WTC11 (cell line): ENCODE results near the gene TBC1D19. TPM values are rescaled to one million over a fixed set of nuclear protein-coding genes. Genes with fewer than 3 reads are reported as not detected.
A peak's percentile ranks its signal among the peaks of the same experiment; 100 is the strongest.

Experiments
- ATAC-seq: fragments of 200-7000 bp; cut with Tn5 transposase; 2 replicates; pipeline ENCODE4 v1.10.0; 2021; ENCODE audit warnings: mild to moderate bottlenecking, moderate library complexity
- CTCF ChIA-PET: fragments of 300-600 bp; sonication (Branson Sonifier 250); formaldehyde crosslinking; loops from one replicate; lab custom pipeline; 2021; ENCODE audit warnings: antibody characterized with exemption; lab: Charles Lee
- POLR2A ChIA-PET: fragments of 350-600 bp; sonication (Branson Sonifier 250); formaldehyde crosslinking; loops from one replicate; lab custom pipeline; 2021; ENCODE audit warnings: antibody characterized with exemption; lab: Charles Lee
- DNase-seq: peaks from one replicate; pipeline ENCODE4 v3.0.0; 2021; ENCODE audit warnings: low spot score
- H3K27ac Mint-ChIP-seq: 2 replicates; pipeline ENCODE4 v1.8.0; 2021; ENCODE audit warnings: mixed read lengths
- H3K27me3 Mint-ChIP-seq: 2 replicates; pipeline ENCODE4 v1.8.0; 2021; ENCODE audit warnings: low read depth, mild to moderate bottlenecking, moderate library complexity, mixed read lengths
- H3K36me3 Mint-ChIP-seq: 2 replicates; pipeline ENCODE4 v1.8.0; 2021; ENCODE audit warnings: mixed read lengths
- H3K4me1 Mint-ChIP-seq: 2 replicates; pipeline ENCODE4 v1.8.0; 2022; ENCODE audit warnings: mixed read lengths
- H3K4me3 Mint-ChIP-seq: 2 replicates; pipeline ENCODE4 v1.8.0; 2021; ENCODE audit warnings: mild to moderate bottlenecking, moderate library complexity, mixed read lengths
- H3K9me3 Mint-ChIP-seq: 2 replicates; pipeline ENCODE4 v1.8.0; 2021; ENCODE audit warnings: mixed read lengths
- CREM ChIP-seq: sonication (generic); formaldehyde crosslinking; IDR thresholded peaks from 2 replicates; pipeline ENCODE4 v1.8.1; 2022; ENCODE audit warnings: mild to moderate bottlenecking, missing genetic modification reagents, moderate library complexity
- MXD4 ChIP-seq: fragments of 250-450 bp; sonication (Bioruptor Pico); IDR thresholded peaks from 2 replicates; pipeline ENCODE4 v1.8.0; 2021; ENCODE audit warnings: mild to moderate bottlenecking, moderate library complexity, borderline replicate concordance
- NFE2L1 ChIP-seq: sonication (generic); formaldehyde crosslinking; IDR thresholded peaks from 2 replicates; pipeline ENCODE4 v1.8.1; 2023; ENCODE audit warnings: missing genetic modification reagents
- NFYB ChIP-seq: sonication (generic); formaldehyde crosslinking; conservative IDR thresholded peaks from 2 replicates; pipeline ENCODE4 v1.8.0; 2022; ENCODE audit warnings: low read depth, missing genetic modification reagents
- RELA ChIP-seq: sonication (generic); formaldehyde crosslinking; IDR thresholded peaks from 2 replicates; pipeline ENCODE4 v1.8.1; 2022; ENCODE audit warnings: missing genetic modification reagents, mild to moderate bottlenecking, borderline replicate concordance
- RORB ChIP-seq: fragments of 250-450 bp; sonication (Bioruptor Pico); IDR thresholded peaks from 2 replicates; pipeline ENCODE4 v1.9.0; 2021; ENCODE audit warnings: mild to moderate bottlenecking
- SP1 ChIP-seq: sonication (generic); formaldehyde crosslinking; conservative IDR thresholded peaks from 2 replicates; pipeline ENCODE4 v1.8.1; 2022; ENCODE audit warnings: missing genetic modification reagents
- TEAD1 ChIP-seq: sonication (generic); formaldehyde crosslinking; IDR thresholded peaks from 2 replicates; pipeline ENCODE4 v1.8.0; 2022; ENCODE audit warnings: mild to moderate bottlenecking, missing genetic modification reagents
- TEAD4 ChIP-seq: sonication (generic); formaldehyde crosslinking; IDR thresholded peaks from 2 replicates; pipeline ENCODE4 v1.8.0; 2022; ENCODE audit warnings: mild to moderate bottlenecking, missing genetic modification reagents
- ZNF138 ChIP-seq: sonication (generic); formaldehyde crosslinking; conservative IDR thresholded peaks from 2 replicates; pipeline ENCODE4 v1.8.1; 2022; ENCODE audit warnings: mild to moderate bottlenecking, moderate library complexity, missing genetic modification reagents
- ZNF232 ChIP-seq: sonication (generic); formaldehyde crosslinking; IDR thresholded peaks from 2 replicates; pipeline ENCODE4 v1.8.0; 2022; ENCODE audit warnings: mild to moderate bottlenecking, missing genetic modification reagents
- ZNF396 ChIP-seq: fragments of 250-450 bp; sonication (Bioruptor Pico); IDR thresholded peaks from 2 replicates; pipeline ENCODE4 v1.8.0; 2021; ENCODE audit warnings: mild to moderate bottlenecking, moderate library complexity, borderline replicate concordance
- ZNF671 ChIP-seq: fragments of 250-450 bp; sonication (Bioruptor Pico); IDR thresholded peaks from 2 replicates; pipeline ENCODE4 v1.8.0; 2021; ENCODE audit warnings: mild to moderate bottlenecking
- total RNA-seq: library from RNA; stranded (reverse); gene quantifications from 3 replicates; pipeline ENCODE4 v1.2.3, GENCODE V29; 2021
- TF ChIP-seq, protein P1 (sequence below): sonication (generic); formaldehyde crosslinking; IDR thresholded peaks from 2 replicates; pipeline ENCODE4 v1.8.0; 2022; ENCODE audit warnings: mild to moderate bottlenecking, missing genetic modification reagents
- TF ChIP-seq, protein P2 (sequence below): sonication (generic); formaldehyde crosslinking; IDR thresholded peaks from 2 replicates; pipeline ENCODE4 v1.8.0; 2023; ENCODE audit warnings: missing genetic modification reagents
- TF ChIP-seq, protein P3 (sequence below): sonication (generic); formaldehyde crosslinking; conservative IDR thresholded peaks from 2 replicates; pipeline ENCODE4 v1.8.1; 2022; ENCODE audit warnings: mild to moderate bottlenecking, missing genetic modification reagents
- TF ChIP-seq, protein P4 (sequence below): fragments of 250-450 bp; sonication (Bioruptor Pico); IDR thresholded peaks from 2 replicates; pipeline ENCODE4 v1.9.0; 2021; ENCODE audit warnings: mild to moderate bottlenecking
- TF ChIP-seq, protein P5 (sequence below): sonication (generic); formaldehyde crosslinking; IDR thresholded peaks from 2 replicates; pipeline ENCODE4 v1.8.1; 2023; ENCODE audit warnings: mild to moderate bottlenecking, missing genetic modification reagents, borderline replicate concordance
- TF ChIP-seq, protein P6 (sequence below): sonication (generic); formaldehyde crosslinking; IDR thresholded peaks from 2 replicates; pipeline ENCODE4 v1.8.1; 2022; ENCODE audit warnings: mild to moderate bottlenecking, missing genetic modification reagents, moderate library complexity, borderline replicate concordance

Gene TBC1D19
- total RNA-seq, 1 experiment from 2014 or later = 2.1 TPM

DNA sequence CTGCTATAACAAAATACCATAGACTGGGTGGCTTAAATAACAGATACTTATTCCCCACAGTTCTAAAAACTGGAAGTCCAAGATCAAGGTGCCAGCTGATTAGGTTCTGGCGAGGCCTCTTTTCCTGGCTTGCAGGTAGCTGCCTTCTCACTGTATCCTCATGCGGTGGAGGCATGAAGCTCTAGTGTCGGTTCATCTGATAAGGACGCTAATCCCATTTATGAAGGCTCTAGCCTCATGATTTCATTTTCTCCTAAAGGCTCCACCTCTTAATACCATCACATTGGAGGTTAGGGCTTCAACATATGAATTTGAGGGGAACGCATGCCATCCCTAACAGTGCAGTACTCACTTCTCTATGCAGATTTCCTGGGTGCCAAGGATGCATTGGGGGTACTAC, 218.9 kb downstream of the TBC1D19 start:
- Mint-ChIP-seq H3K4me1 (peaks cover 10% of the 10 kb centered on the region), H3K36me3 (no peaks in the 10 kb centered on the region), H3K27me3 (no peaks in the 10 kb centered on the region), H3K4me3 (no peak overlapping the region), H3K27ac (no peak overlapping the region), H3K9me3 (peaks cover 7% of the 10 kb centered on the region)
- ChIA-PET POLR2A (no interaction called here), CTCF (no interaction called here)
- ATAC-seq = no peak
- DNase-seq = no peak
- no peak for TF ChIP-seq CREM (CRISPR knock-in tag)

DNA sequence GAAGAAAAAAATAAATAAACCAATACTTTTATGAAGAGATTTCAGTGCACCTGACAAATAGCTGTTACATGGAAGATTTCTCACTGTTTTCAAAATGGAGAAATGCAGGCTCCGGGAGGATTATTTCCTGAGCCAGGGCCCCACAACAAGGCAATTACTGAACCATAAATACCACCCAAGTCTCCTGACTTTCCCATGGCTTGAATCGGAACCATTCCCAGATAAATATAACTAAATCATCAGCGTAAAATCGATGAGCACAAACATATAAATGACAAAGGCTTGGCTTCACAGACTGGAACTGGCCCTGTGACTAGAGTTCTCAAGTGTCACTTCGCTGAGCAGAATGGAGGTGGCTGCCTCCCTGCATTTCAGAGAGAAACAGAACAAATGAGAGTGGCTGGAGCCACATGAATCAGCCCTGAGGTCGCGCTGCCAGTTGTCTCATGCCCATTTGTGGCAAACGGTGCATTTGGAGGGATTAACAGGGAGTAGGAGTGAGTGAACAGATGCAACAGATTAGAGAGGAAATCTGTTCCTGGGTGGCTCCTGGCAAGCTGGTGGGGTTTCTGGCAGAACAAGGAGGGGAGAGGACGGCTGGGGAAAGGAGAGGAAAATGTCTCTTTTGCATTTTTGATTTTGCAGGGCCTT, 219.5 kb downstream of the TBC1D19 start:
- peaks cover 10% of the 10 kb centered on the region for H3K4me1 Mint-ChIP-seq
- no peaks in the 10 kb centered on the region for H3K27me3 Mint-ChIP-seq
- TF ChIP-seq, protein P1, sequence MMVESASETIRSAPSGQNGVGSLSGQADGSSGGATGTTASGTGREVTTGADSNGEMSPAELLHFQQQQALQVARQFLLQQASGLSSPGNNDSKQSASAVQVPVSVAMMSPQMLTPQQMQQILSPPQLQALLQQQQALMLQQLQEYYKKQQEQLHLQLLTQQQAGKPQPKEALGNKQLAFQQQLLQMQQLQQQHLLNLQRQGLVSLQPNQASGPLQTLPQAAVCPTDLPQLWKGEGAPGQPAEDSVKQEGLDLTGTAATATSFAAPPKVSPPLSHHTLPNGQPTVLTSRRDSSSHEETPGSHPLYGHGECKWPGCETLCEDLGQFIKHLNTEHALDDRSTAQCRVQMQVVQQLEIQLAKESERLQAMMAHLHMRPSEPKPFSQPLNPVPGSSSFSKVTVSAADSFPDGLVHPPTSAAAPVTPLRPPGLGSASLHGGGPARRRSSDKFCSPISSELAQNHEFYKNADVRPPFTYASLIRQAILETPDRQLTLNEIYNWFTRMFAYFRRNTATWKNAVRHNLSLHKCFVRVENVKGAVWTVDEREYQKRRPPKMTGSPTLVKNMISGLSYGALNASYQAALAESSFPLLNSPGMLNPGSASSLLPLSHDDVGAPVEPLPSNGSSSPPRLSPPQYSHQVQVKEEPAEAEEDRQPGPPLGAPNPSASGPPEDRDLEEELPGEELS (CRISPR knock-in tag) = no peak
- TF ChIP-seq NFE2L1 (CRISPR knock-in tag) = no peak
- no peak for TF ChIP-seq NFYB
- H3K4me3 Mint-ChIP-seq = no peak overlapping the region
- ChIA-PET POLR2A (no interaction called here), CTCF (no interaction called here)
- H3K36me3 Mint-ChIP-seq = no peaks in the 10 kb centered on the region
- H3K9me3 Mint-ChIP-seq = peaks cover 3% of the 10 kb centered on the region
- DNase-seq = no peak
- H3K27ac Mint-ChIP-seq = peak overlapping the region; percentile 51
- peak; percentile 59 for ATAC-seq

DNA sequence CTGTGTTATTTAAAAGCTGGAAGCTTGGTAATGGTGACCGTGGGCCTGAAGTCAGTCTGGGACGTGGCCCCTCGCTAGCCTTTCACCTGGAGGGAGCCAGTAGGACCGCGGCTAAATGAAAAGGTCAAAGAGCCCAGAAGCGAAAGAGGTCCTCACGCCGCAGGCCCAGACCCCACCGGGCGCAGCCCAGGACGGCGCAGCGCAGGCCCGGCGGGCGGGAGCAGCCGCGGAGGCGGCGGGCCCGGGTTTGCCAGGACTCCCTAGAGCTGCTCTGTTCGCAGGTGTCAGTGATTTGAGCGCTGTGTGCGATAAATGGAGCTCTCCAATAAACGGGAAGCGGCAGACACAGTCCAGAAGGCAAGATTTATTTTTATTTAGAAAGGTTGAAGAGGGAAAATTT, 220.6 kb downstream of the TBC1D19 start:
- Mint-ChIP-seq H3K4me1 (peaks cover 10% of the 10 kb centered on the region), H3K27ac (no peak overlapping the region), H3K27me3 (no peaks in the 10 kb centered on the region), H3K4me3 (no peak overlapping the region), H3K36me3 (no peaks in the 10 kb centered on the region), H3K9me3 (no peaks in the 10 kb centered on the region)
- TF ChIP-seq, protein P2, sequence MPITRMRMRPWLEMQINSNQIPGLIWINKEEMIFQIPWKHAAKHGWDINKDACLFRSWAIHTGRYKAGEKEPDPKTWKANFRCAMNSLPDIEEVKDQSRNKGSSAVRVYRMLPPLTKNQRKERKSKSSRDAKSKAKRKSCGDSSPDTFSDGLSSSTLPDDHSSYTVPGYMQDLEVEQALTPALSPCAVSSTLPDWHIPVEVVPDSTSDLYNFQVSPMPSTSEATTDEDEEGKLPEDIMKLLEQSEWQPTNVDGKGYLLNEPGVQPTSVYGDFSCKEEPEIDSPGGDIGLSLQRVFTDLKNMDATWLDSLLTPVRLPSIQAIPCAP = no peak
- TF ChIP-seq SP1 (CRISPR knock-in tag) (no peak), RORB (CRISPR knock-in tag) (no peak), ZNF138 (CRISPR knock-in tag) (no peak), TEAD4 (CRISPR knock-in tag) (no peak)
- TF ChIP-seq, protein P3, sequence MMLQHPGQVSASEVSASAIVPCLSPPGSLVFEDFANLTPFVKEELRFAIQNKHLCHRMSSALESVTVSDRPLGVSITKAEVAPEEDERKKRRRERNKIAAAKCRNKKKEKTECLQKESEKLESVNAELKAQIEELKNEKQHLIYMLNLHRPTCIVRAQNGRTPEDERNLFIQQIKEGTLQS (CRISPR knock-in tag) = no peak
- TF ChIP-seq, protein P4, sequence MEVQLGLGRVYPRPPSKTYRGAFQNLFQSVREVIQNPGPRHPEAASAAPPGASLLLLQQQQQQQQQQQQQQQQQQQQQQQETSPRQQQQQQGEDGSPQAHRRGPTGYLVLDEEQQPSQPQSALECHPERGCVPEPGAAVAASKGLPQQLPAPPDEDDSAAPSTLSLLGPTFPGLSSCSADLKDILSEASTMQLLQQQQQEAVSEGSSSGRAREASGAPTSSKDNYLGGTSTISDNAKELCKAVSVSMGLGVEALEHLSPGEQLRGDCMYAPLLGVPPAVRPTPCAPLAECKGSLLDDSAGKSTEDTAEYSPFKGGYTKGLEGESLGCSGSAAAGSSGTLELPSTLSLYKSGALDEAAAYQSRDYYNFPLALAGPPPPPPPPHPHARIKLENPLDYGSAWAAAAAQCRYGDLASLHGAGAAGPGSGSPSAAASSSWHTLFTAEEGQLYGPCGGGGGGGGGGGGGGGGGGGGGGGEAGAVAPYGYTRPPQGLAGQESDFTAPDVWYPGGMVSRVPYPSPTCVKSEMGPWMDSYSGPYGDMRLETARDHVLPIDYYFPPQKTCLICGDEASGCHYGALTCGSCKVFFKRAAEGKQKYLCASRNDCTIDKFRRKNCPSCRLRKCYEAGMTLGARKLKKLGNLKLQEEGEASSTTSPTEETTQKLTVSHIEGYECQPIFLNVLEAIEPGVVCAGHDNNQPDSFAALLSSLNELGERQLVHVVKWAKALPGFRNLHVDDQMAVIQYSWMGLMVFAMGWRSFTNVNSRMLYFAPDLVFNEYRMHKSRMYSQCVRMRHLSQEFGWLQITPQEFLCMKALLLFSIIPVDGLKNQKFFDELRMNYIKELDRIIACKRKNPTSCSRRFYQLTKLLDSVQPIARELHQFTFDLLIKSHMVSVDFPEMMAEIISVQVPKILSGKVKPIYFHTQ (CRISPR knock-in tag) = no peak
- CTCF ChIA-PET = interaction anchor here (0.7 to 1.0 kb wide), 2 partner anchors 16 to 90 kb away, joined by 4 to 5 read pairs; no protein-coding TSS in a partner anchor
- POLR2A ChIA-PET = no interaction called here
- ATAC-seq = peak; percentile 33; the same call in 1 of the 2 replicates
- no peak for DNase-seq

DNA sequence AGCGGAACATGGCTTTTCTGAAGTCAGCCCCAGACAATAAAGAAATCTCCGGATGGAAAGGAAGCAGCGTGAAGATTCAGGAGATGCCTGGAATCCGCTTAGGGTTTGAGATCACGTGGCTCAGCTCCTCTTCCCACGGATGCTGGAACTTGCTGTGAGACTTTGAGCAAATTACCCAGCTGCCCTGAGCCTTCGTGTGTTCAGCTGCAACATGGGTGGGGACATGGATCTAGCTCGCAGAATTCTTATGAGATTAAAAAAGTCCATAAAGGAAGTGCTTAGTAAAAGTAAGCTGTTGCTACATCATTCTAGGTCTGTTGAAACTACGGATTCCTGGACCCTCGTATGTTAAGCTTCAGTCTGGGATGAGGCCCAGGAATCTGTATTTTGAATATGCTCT, 221.0 kb downstream of the TBC1D19 start:
- Mint-ChIP-seq H3K9me3 (no peaks in the 10 kb centered on the region), H3K4me1 (peaks cover 10% of the 10 kb centered on the region), H3K4me3 (no peak overlapping the region), H3K27me3 (no peaks in the 10 kb centered on the region), H3K36me3 (no peaks in the 10 kb centered on the region), H3K27ac (no peak overlapping the region)
- ChIA-PET POLR2A (no interaction called here), CTCF (interaction anchor here (1.0 kb wide), 1 partner anchor 17 kb away, joined by 4 read pairs; no protein-coding TSS in a partner anchor)
- no peak for ATAC-seq
- no peak for DNase-seq
- TF ChIP-seq ZNF396 = no peak
- TF ChIP-seq ZNF232 (CRISPR knock-in tag) = no peak
- TF ChIP-seq MXD4 (CRISPR knock-in tag) = no peak
- TF ChIP-seq, protein P5, sequence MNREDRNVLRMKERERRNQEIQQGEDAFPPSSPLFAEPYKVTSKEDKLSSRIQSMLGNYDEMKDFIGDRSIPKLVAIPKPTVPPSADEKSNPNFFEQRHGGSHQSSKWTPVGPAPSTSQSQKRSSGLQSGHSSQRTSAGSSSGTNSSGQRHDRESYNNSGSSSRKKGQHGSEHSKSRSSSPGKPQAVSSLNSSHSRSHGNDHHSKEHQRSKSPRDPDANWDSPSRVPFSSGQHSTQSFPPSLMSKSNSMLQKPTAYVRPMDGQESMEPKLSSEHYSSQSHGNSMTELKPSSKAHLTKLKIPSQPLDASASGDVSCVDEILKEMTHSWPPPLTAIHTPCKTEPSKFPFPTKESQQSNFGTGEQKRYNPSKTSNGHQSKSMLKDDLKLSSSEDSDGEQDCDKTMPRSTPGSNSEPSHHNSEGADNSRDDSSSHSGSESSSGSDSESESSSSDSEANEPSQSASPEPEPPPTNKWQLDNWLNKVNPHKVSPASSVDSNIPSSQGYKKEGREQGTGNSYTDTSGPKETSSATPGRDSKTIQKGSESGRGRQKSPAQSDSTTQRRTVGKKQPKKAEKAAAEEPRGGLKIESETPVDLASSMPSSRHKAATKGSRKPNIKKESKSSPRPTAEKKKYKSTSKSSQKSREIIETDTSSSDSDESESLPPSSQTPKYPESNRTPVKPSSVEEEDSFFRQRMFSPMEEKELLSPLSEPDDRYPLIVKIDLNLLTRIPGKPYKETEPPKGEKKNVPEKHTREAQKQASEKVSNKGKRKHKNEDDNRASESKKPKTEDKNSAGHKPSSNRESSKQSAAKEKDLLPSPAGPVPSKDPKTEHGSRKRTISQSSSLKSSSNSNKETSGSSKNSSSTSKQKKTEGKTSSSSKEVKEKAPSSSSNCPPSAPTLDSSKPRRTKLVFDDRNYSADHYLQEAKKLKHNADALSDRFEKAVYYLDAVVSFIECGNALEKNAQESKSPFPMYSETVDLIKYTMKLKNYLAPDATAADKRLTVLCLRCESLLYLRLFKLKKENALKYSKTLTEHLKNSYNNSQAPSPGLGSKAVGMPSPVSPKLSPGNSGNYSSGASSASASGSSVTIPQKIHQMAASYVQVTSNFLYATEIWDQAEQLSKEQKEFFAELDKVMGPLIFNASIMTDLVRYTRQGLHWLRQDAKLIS = no peak
- TF ChIP-seq ZNF671 (CRISPR knock-in tag) = no peak
- no peak for TF ChIP-seq TEAD1 (CRISPR knock-in tag)
- TF ChIP-seq, protein P6, sequence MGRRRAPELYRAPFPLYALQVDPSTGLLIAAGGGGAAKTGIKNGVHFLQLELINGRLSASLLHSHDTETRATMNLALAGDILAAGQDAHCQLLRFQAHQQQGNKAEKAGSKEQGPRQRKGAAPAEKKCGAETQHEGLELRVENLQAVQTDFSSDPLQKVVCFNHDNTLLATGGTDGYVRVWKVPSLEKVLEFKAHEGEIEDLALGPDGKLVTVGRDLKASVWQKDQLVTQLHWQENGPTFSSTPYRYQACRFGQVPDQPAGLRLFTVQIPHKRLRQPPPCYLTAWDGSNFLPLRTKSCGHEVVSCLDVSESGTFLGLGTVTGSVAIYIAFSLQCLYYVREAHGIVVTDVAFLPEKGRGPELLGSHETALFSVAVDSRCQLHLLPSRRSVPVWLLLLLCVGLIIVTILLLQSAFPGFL (CRISPR knock-in tag) = no peak
- no peak for TF ChIP-seq RELA (CRISPR knock-in tag)
